Smooth muscle cell (in vitro differentiated cells): ENCODE results near the gene AK5. TPM values are rescaled to one million over a fixed set of nuclear protein-coding genes. Genes with fewer than 3 reads are reported as not detected.
"Not testable (repeated sequence)": the region's sequence is repeated elsewhere in the genome, so short reads cannot be mapped to it uniquely, and the experiment has no call there.

Experiments
- DNase-seq: peaks from one replicate; lab custom pipeline; 2025; ENCODE audit not compliant: unreplicated experiment; lab: John Stamatoyannopoulos, UW
- H2AFZ ChIP-seq: fragments of 200-600 bp; sonication (generic); 2 replicates; pipeline ENCODE4 v1.6.0; 2016; ENCODE audit warnings: antibody characterized with exemption, low read depth, mild to moderate bottlenecking
- H3F3A ChIP-seq: fragments of 200-600 bp; sonication (generic); 2 replicates; pipeline ENCODE4 v1.6.0; 2017; ENCODE audit warnings: antibody characterized with exemption, low read depth
- H3K27ac ChIP-seq: fragments of 200-600 bp; sonication (generic); 2 replicates; pipeline ENCODE4 v1.5.1; 2016; ENCODE audit warnings: low read depth, mild to moderate bottlenecking
- H3K27me3 ChIP-seq: fragments of 200-600 bp; sonication (generic); 2 replicates; pipeline ENCODE4 v1.6.1; 2016; ENCODE audit warnings: low read depth, mild to moderate bottlenecking
- H3K36me3 ChIP-seq: fragments of 200-600 bp; sonication (generic); 2 replicates; pipeline ENCODE4 v1.5.1; 2016; ENCODE audit warnings: low read depth
- H3K4me1 ChIP-seq: fragments of 200-600 bp; sonication (generic); 2 replicates; pipeline ENCODE4 v1.5.1; 2016; ENCODE audit warnings: low read depth
- H3K4me2 ChIP-seq: fragments of 200-600 bp; sonication (generic); 2 replicates; pipeline ENCODE4 v1.6.0; 2016; ENCODE audit warnings: mild to moderate bottlenecking
- H3K4me3 ChIP-seq: fragments of 200-600 bp; sonication (generic); 2 replicates; pipeline ENCODE4 v1.5.1; 2016; ENCODE audit warnings: mild to moderate bottlenecking
- H3K79me2 ChIP-seq: fragments of 200-600 bp; sonication (generic); 2 replicates; pipeline ENCODE4 v1.6.0; 2016; ENCODE audit warnings: low read depth, mild to moderate bottlenecking
- H3K9ac ChIP-seq: fragments of 200-600 bp; sonication (generic); 2 replicates; pipeline ENCODE4 v1.6.0; 2016; ENCODE audit warnings: low read depth
- H3K9me3 ChIP-seq: fragments of 200-600 bp; sonication (generic); replicated peaks from 2 replicates; pipeline ENCODE4 v1.5.1; 2016; ENCODE audit warnings: low read depth
- H4K20me1 ChIP-seq: fragments of 200-600 bp; sonication (generic); 2 replicates; pipeline ENCODE4 v1.6.0; 2016; ENCODE audit warnings: low read depth
- CTCF ChIP-seq: fragments of 200-600 bp; sonication (generic); IDR thresholded peaks from 2 replicates; pipeline ENCODE4 v1.5.1; 2017; ENCODE audit warnings: borderline replicate concordance, mild to moderate bottlenecking, antibody characterized with exemption; ENCODE audit not compliant: insufficient read depth, poor library complexity, severe bottlenecking
- WGBS: methylation state at CpG from one replicate; pipeline ENCODE4 v1.1.7; 2016; ENCODE audit warnings: low lambda C conversion rate; 5-methylcytosine and 5-hydroxymethylcytosine counted together
- polyA plus RNA-seq: library from polyadenylated mRNA; unstranded; fragments of >200 nt; fragmentation: Nextera tagmentation; extraction: Ambion mirVana; gene quantifications from 2 replicates; pipeline ENCODE4 v1.2.1, GENCODE V29; 2016
- total RNA-seq: library from RNA; depleted of rRNA; stranded (reverse); fragments of >200 nt; gene quantifications from 2 replicates; pipeline ENCODE4 v1.2.3, GENCODE V29; 2014

The AK5 gene
- total and polyA plus RNA-seq, 2 experiments from 2014 or later = 0.43 TPM; not detected in 1

- Histone ChIP-seq H3K4me2 (no peak overlapping the region), H2AFZ (no peak overlapping the region), H3K27ac (no peak overlapping the region), H3K36me3 (no peaks in the 10 kb centered on the region), H3K9ac (no peak overlapping the region), H3K79me2 (no peaks in the 10 kb centered on the region), H3K4me3 (no peak overlapping the region), H3K27me3 (peaks cover 5% of the 10 kb centered on the region), H3F3A (no peaks in the 10 kb centered on the region), H3K4me1 (no peaks in the 10 kb centered on the region), H4K20me1 (no peaks in the 10 kb centered on the region), H3K9me3 (no peaks in the 10 kb centered on the region)
- WGBS = 68% methylated on average over 3 of the region's 3 CpGs
- DNase-seq = no peak
- no peak for TF ChIP-seq CTCF
These were observed 21.6 kb downstream of the AK5 start for GRCh38 chr1:77303387-77303786.

- H3K4me2 ChIP-seq = no peak overlapping the region
- 73% methylated on average over 8 of the region's 8 CpGs for WGBS
- TF ChIP-seq CTCF = no peak
- DNase-seq = no peak
- no peaks in the 10 kb centered on the region for H3K36me3 ChIP-seq
- H3K4me3 ChIP-seq = no peak overlapping the region
- no peaks in the 10 kb centered on the region for H3K4me1 ChIP-seq
- no peak overlapping the region for H3K27ac ChIP-seq
- H3K27me3 ChIP-seq = no peaks in the 10 kb centered on the region
- H4K20me1 ChIP-seq = no peaks in the 10 kb centered on the region
- H3K9me3 ChIP-seq = no peaks in the 10 kb centered on the region
- no peak overlapping the region for H2AFZ ChIP-seq
- no peaks in the 10 kb centered on the region for H3K79me2 ChIP-seq
- H3K9ac ChIP-seq = no peak overlapping the region
- H3F3A ChIP-seq = no peaks in the 10 kb centered on the region
These were observed 27.2 kb downstream of the AK5 start for GRCh38 chr1:77308889-77309621.

GRCh38 chr1:77310924-77311323 lies 29.1 kb downstream of the AK5 start:
- no peak overlapping the region for H3K9ac ChIP-seq
- no peaks in the 10 kb centered on the region for H3K4me1 ChIP-seq
- H3K27me3 ChIP-seq = no peaks in the 10 kb centered on the region
- 80% methylated on average over 3 of the region's 3 CpGs for WGBS
- no peak overlapping the region for H3K27ac ChIP-seq
- H3K4me2 ChIP-seq = no peak overlapping the region
- DNase-seq = no peak
- no peak for TF ChIP-seq CTCF
- no peaks in the 10 kb centered on the region for H3K9me3 ChIP-seq
- H2AFZ ChIP-seq = no peak overlapping the region
- no peaks in the 10 kb centered on the region for H3F3A ChIP-seq
- no peaks in the 10 kb centered on the region for H3K79me2 ChIP-seq
- H3K4me3 ChIP-seq = no peak overlapping the region
- no peaks in the 10 kb centered on the region for H4K20me1 ChIP-seq
- no peaks in the 10 kb centered on the region for H3K36me3 ChIP-seq

GRCh38 chr1:77312364-77312763 lies 30.5 kb downstream of the AK5 start:
- not testable (repeated sequence) for H3F3A ChIP-seq, H3K9me3 ChIP-seq, H3K4me3 ChIP-seq, H3K27ac ChIP-seq, H3K27me3 ChIP-seq, DNase-seq, H3K9ac ChIP-seq, H3K4me1 ChIP-seq, H3K36me3 ChIP-seq, H3K79me2 ChIP-seq, H4K20me1 ChIP-seq, H3K4me2 ChIP-seq, H2AFZ ChIP-seq
- 95% methylated on average over 5 of the region's 5 CpGs for WGBS
